Transverse colon (tissue), 4 donors: ENCODE measurements around the gene DHRSX. TPM values are rescaled to one million over a fixed set of nuclear protein-coding genes. Genes with fewer than 3 reads are reported as not detected.

Source experiments
- DNase-seq: peaks from one replicate; pipeline ENCODE4 v3.0.0-alpha.2; 2019
- H3K27ac ChIP-seq, 4 donors: fragments of 200-600 bp; sonication (generic); 2 replicates each; pipeline ENCODE4 v1.5.1; 2016 to 2018; ENCODE audit warnings: inconsistent platforms in 4 of 4
- H3K27me3 ChIP-seq: fragments of 200-600 bp; sonication (generic); 2 replicates; pipeline ENCODE4 v1.5.1; 2017; ENCODE audit warnings: inconsistent platforms
- H3K36me3 ChIP-seq, 4 donors: fragments of 200-600 bp; sonication (generic); 2 replicates each; pipeline ENCODE4 v1.5.1; 2017 to 2019; ENCODE audit warnings: inconsistent platforms in 4 of 4
- H3K4me1 ChIP-seq, 4 donors: fragments of 200-600 bp; sonication (generic); 2 replicates each; pipeline ENCODE4 v1.5.1; 2017 to 2020; ENCODE audit warnings: inconsistent platforms in 4 of 4
- H3K4me3 ChIP-seq, 4 donors: fragments of 200-600 bp; sonication (generic); 1 replicate in 1 of 4; 2 replicates in 3 of 4; pipeline versions ENCODE4 v1.5.1 to v1.6.1; 2017 to 2019; ENCODE audit warnings: inconsistent platforms in 4 of 4
- H3K9me3 ChIP-seq, 2 donors: fragments of 200-600 bp; sonication (generic); 2 replicates each; pipeline ENCODE4 v1.5.1; 2017 to 2019; ENCODE audit warnings: inconsistent platforms in 2 of 2
- EP300 ChIP-seq: sonication (generic); formaldehyde crosslinking; IDR thresholded peaks from one replicate; pipeline ENCODE4 v1.6.1; 2017; ENCODE audit warnings: antibody characterized with exemption, low read depth
- POLR2A ChIP-seq: fragments of 450-650 bp; IDR thresholded peaks from one replicate; pipeline ENCODE4 v1.6.1; 2016; ENCODE audit warnings: antibody characterized with exemption, mild to moderate bottlenecking, moderate library complexity
- POLR2AphosphoS5 ChIP-seq, 3 donors: sonication (generic); formaldehyde crosslinking; IDR thresholded peaks; one replicate each; pipeline ENCODE4 v1.6.1; 2016; ENCODE audit warnings: antibody characterized with exemption in 3 of 3
- WGBS, 2 donors: methylation state at CpG; one replicate each; pipeline ENCODE4 v1.1.5; 2018; ENCODE audit warnings: low coverage in 1 of 2; 5-methylcytosine and 5-hydroxymethylcytosine counted together
- in situ Hi-C, 4 donors: fragments of 200-750 bp; cut with MboI; loops; one replicate each; pipeline versions ENCODE4 v1.15.0 to v1.15.1; 2017; ENCODE audit warnings: low sequenced_read_pairs in 3 of 4, low pct_ligation_motif_present in 1 of 4, low pct_unique_long_range_greater_than_20kb in 1 of 4
- intact Hi-C: fragments of 100-400 bp; cut with DNase I; formaldehyde crosslinking; loops from one replicate; pipeline ENCODE4 v1.15.1; 2023; ENCODE audit warnings: low total_unique reads
- total RNA-seq, 4 donors: library from RNA; depleted of rRNA; stranded (reverse); fragments of >200 nt; gene quantifications; one replicate each; pipeline ENCODE4 v1.1.0, GENCODE V29; 2016
- TF ChIP-seq, protein P1 (sequence below), 5 experiments: fragments of 200-600 bp in 3 of 5; fragments of 450-650 bp in 2 of 5; sonication (generic) in 3 of 5; IDR thresholded peaks; 1 replicate in 2 of 5; 2 replicates in 3 of 5; pipeline ENCODE4 v1.5.1; 2016 to 2017; ENCODE audit warnings: antibody characterized with exemption in 5 of 5, inconsistent platforms in 3 of 5, mild to moderate bottlenecking in 2 of 5, moderate library complexity in 1 of 5

The DHRSX gene
- total RNA-seq, 4 donors from 2014 or later: 27.9 to 39.9 (median 33.9) TPM

DNA sequence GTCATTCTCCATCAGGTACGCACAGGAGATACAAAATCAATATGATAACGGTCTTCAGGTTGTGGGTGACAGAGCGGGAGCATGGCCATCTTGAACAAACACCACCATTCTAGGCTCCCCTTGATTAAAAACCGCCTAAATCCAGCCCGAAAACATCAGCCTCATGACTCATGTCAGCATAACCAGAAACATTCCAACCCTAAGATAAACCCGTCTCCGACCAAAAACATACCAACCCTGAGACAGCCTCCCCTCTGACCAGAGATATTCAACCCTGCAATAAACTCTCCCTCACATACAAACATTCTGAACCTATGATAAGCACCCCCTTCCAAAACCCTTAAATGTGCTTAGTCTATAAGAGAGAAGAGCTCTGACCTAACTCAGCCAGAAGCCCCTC lies 157.9 kb downstream of the DHRSX start:
- H3K4me3 ChIP-seq: no peak overlapping the region
- WGBS, 2 donors: 82 to 83% methylated on average over 2 to 7 of the region's 7 CpGs

DNA sequence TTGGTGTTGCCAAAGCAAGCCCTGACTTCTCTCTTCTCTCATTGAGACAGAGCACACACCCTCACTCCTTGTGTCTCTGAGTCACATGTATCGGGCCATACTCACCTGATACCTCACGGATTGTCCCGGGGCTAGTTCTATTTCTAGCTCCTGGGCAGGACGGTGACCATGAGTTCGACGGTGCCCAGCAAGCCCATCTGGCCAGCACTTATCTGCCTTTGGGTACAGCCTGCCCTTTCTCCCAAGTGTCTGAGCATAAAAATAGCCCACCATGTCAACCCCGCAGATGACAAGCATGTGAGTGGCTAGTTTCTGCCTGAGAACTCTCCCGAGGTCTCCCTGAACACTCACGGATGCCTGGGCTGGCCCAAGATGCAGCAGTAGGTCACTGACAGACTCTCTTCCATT lies 158.5 kb downstream of the DHRSX start:
- in situ Hi-C loops: no loop called here
- intact Hi-C loops: no loop called here
- TF ChIP-seq, protein P1, sequence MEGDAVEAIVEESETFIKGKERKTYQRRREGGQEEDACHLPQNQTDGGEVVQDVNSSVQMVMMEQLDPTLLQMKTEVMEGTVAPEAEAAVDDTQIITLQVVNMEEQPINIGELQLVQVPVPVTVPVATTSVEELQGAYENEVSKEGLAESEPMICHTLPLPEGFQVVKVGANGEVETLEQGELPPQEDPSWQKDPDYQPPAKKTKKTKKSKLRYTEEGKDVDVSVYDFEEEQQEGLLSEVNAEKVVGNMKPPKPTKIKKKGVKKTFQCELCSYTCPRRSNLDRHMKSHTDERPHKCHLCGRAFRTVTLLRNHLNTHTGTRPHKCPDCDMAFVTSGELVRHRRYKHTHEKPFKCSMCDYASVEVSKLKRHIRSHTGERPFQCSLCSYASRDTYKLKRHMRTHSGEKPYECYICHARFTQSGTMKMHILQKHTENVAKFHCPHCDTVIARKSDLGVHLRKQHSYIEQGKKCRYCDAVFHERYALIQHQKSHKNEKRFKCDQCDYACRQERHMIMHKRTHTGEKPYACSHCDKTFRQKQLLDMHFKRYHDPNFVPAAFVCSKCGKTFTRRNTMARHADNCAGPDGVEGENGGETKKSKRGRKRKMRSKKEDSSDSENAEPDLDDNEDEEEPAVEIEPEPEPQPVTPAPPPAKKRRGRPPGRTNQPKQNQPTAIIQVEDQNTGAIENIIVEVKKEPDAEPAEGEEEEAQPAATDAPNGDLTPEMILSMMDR (IDR thresholded peaks at IDR 0.05): no peak
- TF ChIP-seq POLR2AphosphoS5 (IDR thresholded peaks at IDR 0.05) (no peak), POLR2A (no peak), EP300 (no peak)
- no peaks in the 10 kb centered on the region for H3K27me3 ChIP-seq
- no peak overlapping the region for H3K4me3 ChIP-seq
- WGBS, 2 donors: 98% methylated on average over 9 of the region's 9 CpGs; no CpG with 5 or more reads in 1 of the 2 donors
- no peak for DNase-seq
- peaks cover 0 to 4% (median 0%) of the 10 kb centered on the region in 4 donors for H3K36me3 ChIP-seq
- H3K4me1 ChIP-seq: no peaks in the 10 kb centered on the region
- H3K27ac ChIP-seq: no peak overlapping the region
- H3K9me3 ChIP-seq: no peaks in the 10 kb centered on the region

More for the DNA sequence above, 157.9 kb downstream of the DHRSX start:
- H3K27me3 ChIP-seq: no peaks in the 10 kb centered on the region
- in situ Hi-C loops: no loop called here
- peaks cover 0 to 4% (median 0%) of the 10 kb centered on the region in 4 donors for H3K36me3 ChIP-seq
- intact Hi-C loops: no loop called here
- TF ChIP-seq POLR2A: no peak
- no peak for TF ChIP-seq EP300
- no peak for TF ChIP-seq POLR2AphosphoS5 (IDR thresholded peaks at IDR 0.05)
- TF ChIP-seq, protein P1 (IDR thresholded peaks at IDR 0.05): no peak
- DNase-seq: no peak
- no peak overlapping the region for H3K27ac ChIP-seq
- H3K4me1 ChIP-seq: no peaks in the 10 kb centered on the region
- no peaks in the 10 kb centered on the region for H3K9me3 ChIP-seq

DNA sequence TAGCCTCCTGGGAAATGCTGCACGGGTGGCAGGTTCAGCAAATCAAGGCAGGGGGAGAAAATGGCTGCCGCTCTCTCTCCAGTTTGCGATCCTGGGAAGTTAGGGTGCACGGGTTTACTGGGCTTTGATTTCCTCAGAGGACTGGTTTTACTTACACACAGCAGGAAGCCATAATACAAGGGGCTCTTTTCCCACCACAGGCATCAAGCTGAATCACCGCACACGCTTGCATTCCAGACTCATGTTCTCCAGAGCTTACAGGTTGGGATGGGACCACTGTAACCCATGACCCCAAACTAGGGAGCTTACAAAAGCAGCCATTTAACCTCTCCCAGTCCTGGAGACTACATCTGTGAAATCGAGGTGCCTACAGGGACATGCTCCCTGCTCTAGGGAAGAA lies 159.8 kb downstream of the DHRSX start:
- WGBS, 2 donors: 92 to 100% methylated on average over 2 to 7 of the region's 7 CpGs
- TF ChIP-seq, protein P1 (IDR thresholded peaks at IDR 0.05): no peak
- TF ChIP-seq POLR2A (no peak), EP300 (no peak), POLR2AphosphoS5 (IDR thresholded peaks at IDR 0.05) (no peak)
- H3K27ac ChIP-seq: no peak overlapping the region
- no peaks in the 10 kb centered on the region for H3K9me3 ChIP-seq
- no peak for DNase-seq
- in situ Hi-C loops: no loop called here
- H3K27me3 ChIP-seq: no peaks in the 10 kb centered on the region
- intact Hi-C loops: no loop called here
- H3K36me3 ChIP-seq: peaks cover 0 to 4% (median 0%) of the 10 kb centered on the region in 4 donors
- H3K4me3 ChIP-seq: no peak overlapping the region
- H3K4me1 ChIP-seq: no peaks in the 10 kb centered on the region

DNA sequence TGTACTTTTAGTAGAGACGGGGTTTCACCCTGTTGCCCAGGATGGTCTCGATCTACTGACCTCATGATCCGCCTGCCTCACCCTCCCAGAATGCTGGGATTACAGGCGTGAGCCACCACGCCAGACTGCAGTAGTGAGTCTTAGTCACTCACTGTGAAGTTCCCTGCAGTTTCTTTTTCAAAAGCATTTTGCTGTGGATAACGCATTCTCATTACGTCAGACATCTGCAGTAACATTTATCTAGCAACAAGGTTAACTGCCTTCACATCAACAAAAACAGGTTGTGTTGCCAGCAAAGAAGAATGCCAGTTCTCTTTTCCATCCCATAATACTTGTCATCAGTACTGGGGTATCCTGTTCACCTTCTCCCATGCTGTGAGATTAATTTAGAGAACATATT lies 164.6 kb downstream of the DHRSX start:
- Histone ChIP-seq H3K27ac (no peak overlapping the region), H3K27me3 (no peaks in the 10 kb centered on the region), H3K9me3 (no peaks in the 10 kb centered on the region), H3K36me3 (no peaks in the 10 kb centered on the region), H3K4me3 (no peak overlapping the region), H3K4me1 (no peaks in the 10 kb centered on the region)
- DNase-seq: no peak
- intact Hi-C loops (no loop called here), in situ Hi-C loops (no loop called here)
- TF ChIP-seq, protein P1 (IDR thresholded peaks at IDR 0.05): no peak
- no peak for TF ChIP-seq EP300
- TF ChIP-seq POLR2AphosphoS5 (IDR thresholded peaks at IDR 0.05): no peak
- no peak for TF ChIP-seq POLR2A
- WGBS, 2 donors: 98% methylated on average over 5 to 7 of the region's 7 CpGs
